IPS-18a (cell line): Measurements from ENCODE around the gene WNK2.
"Not testable (repeated sequence)": the region's sequence is repeated elsewhere in the genome, so short reads cannot be mapped to it uniquely, and the experiment has no call there.

ENCODE experiments used
- H3K27ac ChIP-seq: one replicate; pipeline ENCODE4 v1.5.1; 2013; ENCODE audit warnings: low read length
- H3K27me3 ChIP-seq: one replicate; pipeline ENCODE4 v1.6.1; 2013; ENCODE audit warnings: mild to moderate bottlenecking, low read length; ENCODE audit not compliant: control insufficient read depth, insufficient read depth
- H3K36me3 ChIP-seq: one replicate; pipeline ENCODE4 v1.6.1; 2013; ENCODE audit warnings: low read depth, low read length; ENCODE audit not compliant: control insufficient read depth
- H3K4me1 ChIP-seq: one replicate; pipeline ENCODE4 v1.6.1; 2013; ENCODE audit warnings: low read depth, low read length; ENCODE audit not compliant: control insufficient read depth
- H3K4me3 ChIP-seq: one replicate; pipeline ENCODE4 v1.5.1; 2013; ENCODE audit warnings: low read length
- H3K9ac ChIP-seq: one replicate; pipeline ENCODE4 v1.6.1; 2013; ENCODE audit warnings: mild to moderate bottlenecking, low read length, moderate library complexity
- H3K9me3 ChIP-seq: one replicate; pipeline ENCODE4 v1.6.1; 2013; ENCODE audit warnings: low read depth, low read length; ENCODE audit not compliant: control insufficient read depth

The WNK2 gene

DNA sequence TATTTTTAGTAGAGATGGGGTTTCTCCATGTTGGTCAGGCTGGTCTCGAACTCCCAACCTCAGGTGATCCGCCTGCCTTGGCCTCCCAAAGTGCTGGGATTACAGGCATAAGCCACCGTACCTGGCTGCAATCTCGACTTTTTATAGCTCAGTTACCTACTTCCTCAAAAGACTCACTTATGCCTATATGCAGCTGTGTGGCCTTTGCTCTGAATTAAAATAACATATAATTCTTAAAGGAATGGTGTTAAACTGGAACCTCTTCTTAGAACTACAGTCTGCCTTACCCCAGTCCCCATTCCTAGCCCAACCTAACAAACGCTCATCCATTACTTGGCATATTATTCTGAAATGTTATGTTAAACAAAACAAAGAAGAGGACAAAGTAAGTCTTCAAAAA, 157.9 kb downstream of the WNK2 start:
- H3K9ac ChIP-seq, H3K4me1 ChIP-seq, H3K27ac ChIP-seq, H3K4me3 ChIP-seq, H3K36me3 ChIP-seq, H3K9me3 ChIP-seq: not testable (repeated sequence)
- H3K27me3 ChIP-seq: peaks cover 13% of the 10 kb centered on the region

DNA sequence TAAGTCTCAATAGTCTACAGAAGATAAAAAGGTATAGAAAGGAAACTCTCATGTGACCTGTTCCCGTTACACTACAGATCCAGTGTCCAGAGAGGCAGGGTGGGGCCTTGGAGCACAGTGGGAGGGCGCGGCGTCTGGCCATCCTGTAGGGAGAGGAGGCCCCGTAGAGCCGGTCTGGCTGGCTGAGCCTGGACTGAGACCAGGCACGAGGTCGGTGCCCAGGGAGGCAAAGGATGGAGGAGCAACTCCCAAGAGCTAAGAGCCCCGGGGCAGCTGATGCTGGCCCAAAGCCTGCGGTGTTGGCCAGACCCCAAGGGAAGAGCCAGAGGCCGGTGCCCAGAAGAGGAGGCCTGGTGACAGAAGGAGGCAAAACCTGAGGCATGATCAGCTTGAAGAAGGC, 158.5 kb downstream of the WNK2 start:
- H3K4me3 ChIP-seq, H3K9ac ChIP-seq, H3K27ac ChIP-seq, H3K4me1 ChIP-seq, H3K36me3 ChIP-seq, H3K9me3 ChIP-seq: not testable (repeated sequence)
- peaks cover 19% of the 10 kb centered on the region for H3K27me3 ChIP-seq

DNA sequence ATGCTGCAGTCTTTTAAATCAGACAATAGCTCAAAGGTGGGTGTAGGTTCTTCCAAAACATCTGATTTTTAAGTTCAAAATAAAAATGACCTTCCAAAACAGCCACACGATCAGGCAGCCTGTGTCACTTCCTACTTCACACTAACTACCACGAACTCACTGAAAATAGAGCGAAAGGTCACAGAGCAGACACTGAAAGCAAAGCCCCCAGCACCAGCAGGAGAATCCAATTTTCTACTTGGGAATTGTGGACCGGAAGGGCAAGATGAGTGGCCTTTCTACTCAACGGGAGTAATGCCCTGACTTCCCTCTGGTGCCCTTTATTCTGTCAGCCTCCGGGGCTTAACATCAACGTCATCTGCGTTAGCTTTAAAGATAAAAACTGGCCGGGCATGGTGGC, 159.7 kb downstream of the WNK2 start:
- H3K9me3 ChIP-seq: no peaks in the 10 kb centered on the region
- no peak overlapping the region for H3K9ac ChIP-seq
- H3K4me3 ChIP-seq: no peak overlapping the region
- H3K27ac ChIP-seq: no peak overlapping the region
- peaks cover 19% of the 10 kb centered on the region for H3K27me3 ChIP-seq
- H3K4me1 ChIP-seq: peaks cover 7% of the 10 kb centered on the region
- no peaks in the 10 kb centered on the region for H3K36me3 ChIP-seq

DNA sequence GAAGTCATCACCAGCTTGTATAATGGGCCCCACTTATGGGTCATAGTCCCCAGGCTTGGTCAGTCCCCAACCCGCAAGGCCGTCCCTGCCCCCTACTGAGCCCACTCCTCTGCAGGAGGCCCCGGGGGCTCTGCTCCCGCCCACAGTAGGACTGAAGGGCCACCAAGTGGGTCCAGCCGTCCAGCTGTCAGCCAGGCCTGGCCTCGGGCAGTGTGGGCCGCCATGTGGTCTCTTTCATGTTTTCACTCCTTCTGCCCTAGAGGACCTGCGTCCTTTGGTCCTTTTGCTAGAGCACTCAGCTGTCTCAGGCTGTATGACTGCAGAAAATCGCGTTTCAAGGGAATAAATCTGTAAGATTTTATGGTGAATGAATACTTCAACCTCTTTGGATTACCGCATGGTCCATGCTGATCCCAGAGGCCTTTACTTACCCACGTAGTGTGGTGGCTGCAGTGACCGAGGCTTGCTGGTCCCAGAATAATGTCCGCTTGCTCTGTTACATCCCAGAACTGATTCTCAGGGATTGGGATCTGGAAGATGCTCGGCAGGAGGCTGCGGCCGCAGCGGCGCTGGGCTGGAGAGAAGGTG, 161.8 kb downstream of the WNK2 start:
- Histone ChIP-seq H3K27me3 (peaks cover 19% of the 10 kb centered on the region), H3K4me3 (peak overlapping the region; percentile 58), H3K9me3 (no peaks in the 10 kb centered on the region)

DNA sequence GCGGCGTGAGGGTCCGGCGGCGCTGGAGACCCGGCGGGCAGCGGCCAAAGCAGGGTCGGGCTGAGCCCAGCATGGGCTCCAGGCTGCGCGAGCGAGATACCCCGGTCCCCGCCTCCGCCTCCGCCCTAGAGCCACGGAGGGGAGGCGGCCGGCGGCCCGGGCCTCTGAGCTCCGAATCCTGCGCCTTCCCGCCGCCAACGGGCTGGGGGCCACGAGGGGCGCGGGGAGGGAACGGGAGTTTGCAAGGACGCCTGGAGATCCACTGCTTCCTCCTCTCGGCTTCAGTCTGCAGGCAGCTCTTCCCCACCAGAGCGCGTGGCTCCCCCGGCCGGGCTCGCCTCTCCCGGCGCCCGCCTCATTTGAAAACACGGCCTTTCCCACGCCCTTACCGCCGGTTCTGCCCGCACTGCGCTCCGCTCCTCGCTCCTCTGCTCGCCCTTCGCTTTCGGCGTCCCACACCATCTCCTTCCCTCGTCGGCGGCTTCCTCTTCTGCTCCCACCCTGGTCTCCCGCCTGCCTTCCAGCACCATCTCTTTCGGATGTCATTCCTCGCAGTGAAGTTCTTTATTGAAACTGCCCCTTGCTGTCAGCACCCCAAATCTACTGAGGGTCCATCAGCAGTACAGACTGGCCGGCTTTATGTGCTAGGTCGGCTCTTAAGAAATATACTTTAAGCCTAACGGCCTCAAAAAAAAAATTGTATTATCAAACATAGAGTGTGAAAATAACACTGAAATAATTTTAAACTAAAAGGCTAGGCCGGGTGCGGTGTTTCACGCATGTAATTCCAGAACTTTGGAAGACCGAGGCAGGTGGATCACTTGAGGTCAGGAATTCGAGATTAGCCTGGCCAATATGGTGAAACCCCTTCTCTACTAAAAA, 162.5 kb downstream of the WNK2 start:
- Histone ChIP-seq H3K9me3 (no peaks in the 10 kb centered on the region), H3K9ac (peak overlapping the region; percentile 59), H3K36me3 (no peaks in the 10 kb centered on the region), H3K27me3 (peaks cover 19% of the 10 kb centered on the region), H3K4me1 (peaks cover 7% of the 10 kb centered on the region), H3K27ac (no peak overlapping the region), H3K4me3 (peak overlapping the region; percentile 58)

More for the DNA sequence above, 161.8 kb downstream of the WNK2 start:
- no peaks in the 10 kb centered on the region for H3K36me3 ChIP-seq
- H3K4me1 ChIP-seq: peaks cover 7% of the 10 kb centered on the region
- H3K9ac ChIP-seq: peak overlapping the region; percentile 59
- no peak overlapping the region for H3K27ac ChIP-seq

DNA sequence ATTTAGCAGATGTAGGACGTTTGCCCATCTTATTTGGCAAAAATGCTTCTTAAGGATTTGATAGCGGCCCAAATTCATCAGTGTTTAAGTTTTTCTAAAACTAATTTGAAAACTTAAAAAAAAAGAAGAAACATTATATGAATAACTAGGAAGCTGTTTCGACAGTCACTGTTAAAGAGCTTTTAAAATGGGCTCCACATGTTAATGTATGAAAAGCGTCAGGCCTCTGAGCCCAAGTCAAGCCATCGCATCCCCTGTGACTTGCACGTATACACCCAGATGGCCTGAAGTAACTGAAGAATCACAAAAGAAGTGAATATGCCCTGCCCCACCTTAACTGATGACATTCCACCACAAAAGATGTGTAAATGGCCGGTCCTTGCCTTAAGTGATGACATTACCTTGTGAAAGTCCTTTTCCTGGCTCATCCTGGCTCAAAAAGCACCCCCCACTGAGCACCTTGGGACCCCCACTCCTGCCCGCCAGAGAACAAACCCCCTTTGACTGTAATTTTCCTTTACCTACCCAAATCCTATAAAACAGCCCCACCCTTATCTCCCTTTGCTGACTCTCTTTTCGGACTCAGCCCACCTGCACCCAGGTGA, 163.5 kb downstream of the WNK2 start:
- H3K4me3 ChIP-seq, H3K9me3 ChIP-seq, H3K4me1 ChIP-seq, H3K36me3 ChIP-seq, H3K9ac ChIP-seq, H3K27ac ChIP-seq: not testable (repeated sequence)
- peaks cover 19% of the 10 kb centered on the region for H3K27me3 ChIP-seq

DNA sequence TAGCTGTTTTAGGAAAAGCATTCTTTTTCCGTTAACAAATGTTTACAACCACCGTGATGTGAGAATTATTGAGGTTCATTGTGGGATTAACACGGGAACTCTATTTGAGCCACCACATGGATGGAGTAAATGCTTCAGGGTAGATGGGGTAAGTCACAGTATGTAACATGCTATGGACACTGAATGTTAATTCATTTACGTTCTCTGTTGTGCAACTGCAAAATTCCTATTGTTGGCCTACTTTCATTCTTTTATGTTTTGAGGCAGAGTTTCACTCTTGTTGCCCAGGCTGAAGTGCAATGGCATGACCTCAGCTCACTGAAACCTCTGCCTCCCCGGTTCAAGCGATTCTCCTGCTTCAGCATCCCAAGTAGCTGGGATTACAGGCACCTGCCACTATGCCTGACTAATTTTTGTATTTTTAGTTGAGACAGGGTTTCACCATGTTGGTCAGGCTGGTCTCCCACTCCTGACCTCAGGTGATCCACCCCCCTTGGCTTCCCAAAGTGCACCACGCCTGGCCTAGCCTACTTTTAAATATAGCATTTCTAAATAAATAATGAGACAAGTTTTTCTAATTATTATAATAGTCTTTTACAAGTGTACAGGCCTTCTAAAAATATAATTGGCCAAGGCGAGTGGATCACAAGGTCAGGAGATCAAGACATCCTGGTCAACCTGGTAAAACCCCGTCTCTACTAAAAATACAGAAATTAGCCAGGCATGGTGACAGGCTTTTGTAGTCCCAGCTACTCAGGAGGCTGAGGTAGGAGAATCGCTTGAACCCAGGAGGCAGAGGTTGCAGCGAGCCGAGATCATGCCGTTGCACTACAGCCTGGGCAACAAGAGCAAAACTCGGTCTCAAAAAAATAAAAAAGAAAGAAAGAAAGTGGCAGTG, 169.7 kb downstream of the WNK2 start:
- H3K9me3 ChIP-seq, H3K9ac ChIP-seq, H3K4me3 ChIP-seq, H3K27me3 ChIP-seq, H3K36me3 ChIP-seq, H3K27ac ChIP-seq: not testable (repeated sequence)
- peaks cover 14% of the 10 kb centered on the region for H3K4me1 ChIP-seq

DNA sequence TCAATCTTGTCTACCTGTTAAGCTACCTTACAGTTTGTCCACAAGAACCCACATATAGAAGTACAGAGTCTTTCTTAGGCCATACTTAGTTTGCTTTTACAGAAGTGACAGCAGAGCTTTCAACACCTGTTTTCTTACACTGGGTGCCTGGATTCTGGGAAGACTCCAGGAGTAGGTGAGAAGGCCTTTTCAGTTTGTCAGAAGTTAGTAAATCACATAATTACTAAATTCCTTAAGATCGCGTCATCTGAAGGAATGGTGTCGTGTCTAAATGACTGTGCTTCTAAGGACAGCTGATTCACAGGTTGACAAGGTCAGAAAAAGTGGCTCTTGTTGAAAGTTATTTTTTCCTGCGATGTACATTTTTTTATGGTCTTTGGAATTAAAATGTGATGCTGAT, 170.5 kb downstream of the WNK2 start:
- Histone ChIP-seq H3K4me3 (no peak overlapping the region), H3K27me3 (no peaks in the 10 kb centered on the region), H3K9me3 (no peaks in the 10 kb centered on the region), H3K4me1 (peaks cover 14% of the 10 kb centered on the region), H3K27ac (no peak overlapping the region), H3K9ac (no peak overlapping the region), H3K36me3 (no peaks in the 10 kb centered on the region)

DNA sequence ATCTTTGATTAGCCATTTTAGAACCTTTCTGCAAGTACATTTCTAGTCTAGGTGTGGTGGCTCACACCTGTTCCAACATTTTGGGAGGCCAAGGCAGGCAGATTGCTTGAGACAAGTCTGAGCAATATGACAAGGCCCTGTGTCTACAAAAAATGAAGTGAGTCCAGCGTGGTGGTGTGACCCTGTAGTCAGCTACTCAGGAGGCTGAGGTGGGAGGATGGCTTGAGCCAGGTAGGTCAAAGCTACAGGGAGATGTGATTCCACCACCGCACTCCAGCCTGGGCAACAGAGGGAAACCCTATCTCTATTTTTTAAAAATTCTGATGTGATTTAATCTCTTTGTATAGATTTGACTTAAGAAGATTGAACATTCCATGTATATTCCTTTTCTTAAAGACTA, 171.9 kb downstream of the WNK2 start:
- Histone ChIP-seq H3K9me3 (peaks cover 7% of the 10 kb centered on the region), H3K27me3 (no peaks in the 10 kb centered on the region), H3K36me3 (no peaks in the 10 kb centered on the region), H3K4me1 (peaks cover 14% of the 10 kb centered on the region), H3K9ac (no peak overlapping the region), H3K27ac (no peak overlapping the region), H3K4me3 (no peak overlapping the region)

DNA sequence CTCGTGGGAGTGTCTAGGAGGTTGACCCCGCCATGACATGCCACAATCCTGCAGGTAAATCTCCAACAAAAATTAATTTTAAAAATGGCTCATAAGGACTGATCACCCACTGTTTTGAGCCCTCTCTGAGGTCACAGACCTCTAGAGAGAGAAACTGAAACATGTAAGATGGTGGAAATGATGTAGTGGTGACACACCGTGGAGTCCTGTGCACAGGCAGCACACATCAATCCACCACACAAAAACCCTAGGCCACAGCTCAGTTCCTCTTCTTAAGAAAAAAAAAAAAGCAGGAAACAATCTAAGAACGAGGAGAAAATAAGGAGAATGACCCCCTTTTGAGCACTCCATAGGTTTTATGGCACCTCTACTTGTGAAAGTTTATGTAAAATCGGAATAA, 173.7 kb downstream of the WNK2 start:
- Histone ChIP-seq H3K4me3 (no peak overlapping the region), H3K4me1 (peaks cover 14% of the 10 kb centered on the region), H3K27me3 (no peaks in the 10 kb centered on the region), H3K36me3 (no peaks in the 10 kb centered on the region), H3K9me3 (peaks cover 20% of the 10 kb centered on the region), H3K9ac (no peak overlapping the region), H3K27ac (no peak overlapping the region)

DNA sequence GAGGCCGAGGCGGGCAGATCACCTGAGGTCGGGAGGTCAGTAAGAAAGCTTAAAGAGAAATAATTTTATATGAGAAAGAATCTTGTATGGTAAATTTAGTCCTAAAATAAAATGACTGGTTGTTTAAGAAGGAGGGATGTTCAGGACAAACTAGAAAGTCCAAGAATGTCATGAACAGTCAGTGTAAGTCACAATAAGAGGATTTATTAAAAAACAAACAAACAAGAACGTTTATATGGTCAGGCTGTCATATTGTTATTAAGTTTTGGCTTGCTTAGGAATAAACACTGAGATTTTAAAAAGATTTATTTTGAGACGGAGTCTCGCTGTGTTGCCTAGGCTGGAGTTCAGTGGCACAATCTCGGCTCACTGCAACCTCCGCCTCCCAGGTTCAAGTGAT, 176.0 kb downstream of the WNK2 start:
- H3K27me3 ChIP-seq, H3K9ac ChIP-seq, H3K4me1 ChIP-seq, H3K36me3 ChIP-seq, H3K27ac ChIP-seq, H3K4me3 ChIP-seq: not testable (repeated sequence)
- H3K9me3 ChIP-seq: peaks cover 20% of the 10 kb centered on the region
